GM19463 (cell line): ENCODE measurements around the gene LZTS3.

Experiments
- ATAC-seq: cut with Tn5 transposase; IDR thresholded peaks from one replicate; pipeline ENCODE4 v1.9.1; 2021; ENCODE audit warnings: mild to moderate bottlenecking, moderate library complexity; ENCODE audit not compliant: unreplicated experiment

Gene LZTS3

GRCh38 chr20:3115190-3116107 lies 57.9 kb downstream of the LZTS3 start:
- no peak for ATAC-seq
